OCI-LY1 (cell line): ENCODE results near the gene LRP8.

Source experiments
- CTCF ChIP-seq: fragments of 200-600 bp; sonication (generic), shearing (Covaris generic); IDR thresholded peaks from 2 replicates; pipeline ENCODE4 v1.5.1; 2017; ENCODE audit warnings: mild to moderate bottlenecking, antibody characterized with exemption, low read length, moderate library complexity, mixed read lengths
- EZH2 ChIP-seq: fragments of 200-600 bp; sonication (generic), shearing (Covaris generic); IDR thresholded peaks from 2 replicates; pipeline ENCODE4 v1.8.0; 2017; ENCODE audit warnings: borderline replicate concordance, mixed run types, mild to moderate bottlenecking, antibody characterized with exemption, low read length, moderate library complexity, mixed read lengths

DNA sequence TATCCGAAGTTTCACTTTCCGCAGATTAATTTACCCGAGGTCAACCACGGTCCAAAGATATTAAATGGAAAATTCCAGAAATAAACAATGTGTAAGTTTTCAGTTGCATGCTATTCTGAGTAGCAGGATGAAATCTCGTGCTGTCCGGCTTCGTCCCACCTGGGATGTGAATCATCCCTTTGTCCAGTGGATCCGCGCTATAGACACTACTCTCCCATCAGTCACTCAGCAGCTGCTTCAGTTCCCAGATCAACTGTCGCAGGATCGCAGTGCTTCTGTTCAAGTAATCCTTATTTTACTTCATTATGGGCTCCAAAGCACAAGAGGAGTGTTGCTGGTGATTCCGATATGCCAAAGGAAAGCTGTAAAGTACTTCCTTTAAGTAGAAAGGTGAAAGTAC, 8.3 kb upstream of the LRP8 start:
- TF ChIP-seq CTCF (no peak), EZH2 (no peak)
